ENCODE measurements around the gene SPATS2L. TPM values are rescaled to one million over a fixed set of nuclear protein-coding genes. Genes with fewer than 3 reads are reported as not detected.

SPATS2L gene
- total RNA-seq, 1 experiment from 2014 or later = 47.3 TPM

- Histone ChIP-seq H3K4me2 (ENCODE audit: insufficient read depth, insufficient read length, low read length) (no peak overlapping the region), H4K20me1 (ENCODE audit: control insufficient read depth, insufficient read depth, insufficient read length) (no peaks in the 10 kb centered on the region), H3K23ac (ENCODE audit: insufficient read length, low read depth, low read length) (no peak overlapping the region), H3K18ac (ENCODE audit: insufficient read length, low read depth, low read length) (no peak overlapping the region), H2BK5ac (ENCODE audit: insufficient read length, low read length) (no peak overlapping the region), H2BK120ac (ENCODE audit: low read depth, low read length, poor library complexity, severe bottlenecking) (no peak overlapping the region), H4K91ac (ENCODE audit: insufficient read length, low read depth, low read length) (no peak overlapping the region), H3K23me2 (ENCODE audit: insufficient read length, low read depth, low read length, poor library complexity, severe bottlenecking) (no peaks in the 10 kb centered on the region), H3K27ac (ENCODE audit: insufficient read length, low read depth, low read length) (no peak overlapping the region), H3K4ac (ENCODE audit: low read depth, low read length) (no peak overlapping the region), H4K8ac (replicated peaks; ENCODE audit: insufficient read length, low read depth, low read length) (no peak overlapping the region), H3K4me1 (ENCODE audit: insufficient read depth, low read length) (peaks cover 45% of the 10 kb centered on the region), H3K79me1 (ENCODE audit: insufficient read depth, low read depth, low read length, poor library complexity, severe bottlenecking) (peaks cover 3% of the 10 kb centered on the region), H3K9me3 (ENCODE audit: control insufficient read depth, low read depth, low read length) (no peaks in the 10 kb centered on the region), H2BK20ac (ENCODE audit: low read depth, low read length, poor library complexity, severe bottlenecking) (no peak overlapping the region), H2AFZ (ENCODE audit: low read length) (no peak overlapping the region), H2BK12ac (ENCODE audit: insufficient read length, low read depth, low read length) (no peak overlapping the region), H3K27me3 (ENCODE audit: insufficient read depth, low read length) (no peaks in the 10 kb centered on the region), H2AK5ac (ENCODE audit: insufficient read length, low read length) (no peak overlapping the region), H3T11ph (ENCODE audit: low read length) (no peak overlapping the region), H3K56ac (ENCODE audit: insufficient read length, low read depth, low read length) (no peak overlapping the region), H4K5ac (ENCODE audit: insufficient read length, low read depth, low read length) (no peak overlapping the region), H2BK15ac (ENCODE audit: low read depth, low read length) (no peak overlapping the region), H3K9ac (ENCODE audit: extremely low read depth, insufficient read length, low read length) (no peak overlapping the region), H3K79me2 (ENCODE audit: insufficient read depth, low read length) (peaks cover 23% of the 10 kb centered on the region; the same call in 1 of the 2 replicates), H3K14ac (ENCODE audit: insufficient read depth, low read length) (no peak overlapping the region)
- no peak for DNase-seq
- Mint-ChIP-seq H3K36me3 (ENCODE audit: insufficient read depth in 1 of 3, low read depth in 3 of 3) (peaks cover 0 to 5% (median 0%) of the 10 kb centered on the region in 3 experiments; a peak in 3 of 7 replicates), H3K4me3 (no peak overlapping the region), H3K27me3 (ENCODE audit: low read depth) (no peaks in the 10 kb centered on the region), H3K9me3 (no peaks in the 10 kb centered on the region), H3K27ac (0 out of 7 replicates have a peak overlapping the region, but pooled peaks of 2 of the 3 experiments have one; percentile 17 to 41), H3K4me1 (peaks cover 77 to 85% of the 10 kb centered on the region in 2 experiments)
- WGBS (ENCODE audit: extremely low coverage, insufficient read length, low lambda C conversion rate) = no CpG with 5 or more reads among the region's 3 CpGs
- TF ChIP-seq, protein P1, sequence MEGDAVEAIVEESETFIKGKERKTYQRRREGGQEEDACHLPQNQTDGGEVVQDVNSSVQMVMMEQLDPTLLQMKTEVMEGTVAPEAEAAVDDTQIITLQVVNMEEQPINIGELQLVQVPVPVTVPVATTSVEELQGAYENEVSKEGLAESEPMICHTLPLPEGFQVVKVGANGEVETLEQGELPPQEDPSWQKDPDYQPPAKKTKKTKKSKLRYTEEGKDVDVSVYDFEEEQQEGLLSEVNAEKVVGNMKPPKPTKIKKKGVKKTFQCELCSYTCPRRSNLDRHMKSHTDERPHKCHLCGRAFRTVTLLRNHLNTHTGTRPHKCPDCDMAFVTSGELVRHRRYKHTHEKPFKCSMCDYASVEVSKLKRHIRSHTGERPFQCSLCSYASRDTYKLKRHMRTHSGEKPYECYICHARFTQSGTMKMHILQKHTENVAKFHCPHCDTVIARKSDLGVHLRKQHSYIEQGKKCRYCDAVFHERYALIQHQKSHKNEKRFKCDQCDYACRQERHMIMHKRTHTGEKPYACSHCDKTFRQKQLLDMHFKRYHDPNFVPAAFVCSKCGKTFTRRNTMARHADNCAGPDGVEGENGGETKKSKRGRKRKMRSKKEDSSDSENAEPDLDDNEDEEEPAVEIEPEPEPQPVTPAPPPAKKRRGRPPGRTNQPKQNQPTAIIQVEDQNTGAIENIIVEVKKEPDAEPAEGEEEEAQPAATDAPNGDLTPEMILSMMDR (conservative IDR thresholded peaks at IDR 0.05) = no peak
Observed at GRCh38 chr2:200357845-200358244, 51.4 kb downstream of the SPATS2L start.
